ENCODE measurements around the gene ARL8A. TPM values are rescaled to one million over a fixed set of nuclear protein-coding genes. Genes with fewer than 3 reads are reported as not detected.
"Not testable (repeated sequence)": the region's sequence is repeated elsewhere in the genome, so short reads cannot be mapped to it uniquely, and the experiment has no call there.

The ARL8A gene
- total and polyA plus RNA-seq, 8 donors, result 7.8 to 34.5 (median 20.9) TPM

- no peak overlapping the region for H3K27ac ChIP-seq
- no peaks in the 10 kb centered on the region for H3K9me3 ChIP-seq
- TF ChIP-seq, protein P1, sequence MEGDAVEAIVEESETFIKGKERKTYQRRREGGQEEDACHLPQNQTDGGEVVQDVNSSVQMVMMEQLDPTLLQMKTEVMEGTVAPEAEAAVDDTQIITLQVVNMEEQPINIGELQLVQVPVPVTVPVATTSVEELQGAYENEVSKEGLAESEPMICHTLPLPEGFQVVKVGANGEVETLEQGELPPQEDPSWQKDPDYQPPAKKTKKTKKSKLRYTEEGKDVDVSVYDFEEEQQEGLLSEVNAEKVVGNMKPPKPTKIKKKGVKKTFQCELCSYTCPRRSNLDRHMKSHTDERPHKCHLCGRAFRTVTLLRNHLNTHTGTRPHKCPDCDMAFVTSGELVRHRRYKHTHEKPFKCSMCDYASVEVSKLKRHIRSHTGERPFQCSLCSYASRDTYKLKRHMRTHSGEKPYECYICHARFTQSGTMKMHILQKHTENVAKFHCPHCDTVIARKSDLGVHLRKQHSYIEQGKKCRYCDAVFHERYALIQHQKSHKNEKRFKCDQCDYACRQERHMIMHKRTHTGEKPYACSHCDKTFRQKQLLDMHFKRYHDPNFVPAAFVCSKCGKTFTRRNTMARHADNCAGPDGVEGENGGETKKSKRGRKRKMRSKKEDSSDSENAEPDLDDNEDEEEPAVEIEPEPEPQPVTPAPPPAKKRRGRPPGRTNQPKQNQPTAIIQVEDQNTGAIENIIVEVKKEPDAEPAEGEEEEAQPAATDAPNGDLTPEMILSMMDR (IDR thresholded peaks at IDR 0.05), result peak in 5 of 7 experiments; percentile 67 to 90 (median 72)
- TF ChIP-seq EP300 (IDR thresholded peaks at IDR 0.05), result no peak
- peaks cover 13 to 18% (median 15%) of the 10 kb centered on the region in 4 donors for H3K4me1 ChIP-seq
- 23 to 35% (median 27%) methylated on average over 11 to 18 of the region's 18 CpGs for WGBS, 5 donors
- DNase-seq, result peak; percentile 62 to 83
- no peaks in the 10 kb centered on the region for H3K36me3 ChIP-seq
- intact Hi-C loops (cut with DNase I; ENCODE audit: low total_unique reads), result no loop called here
- H3K27me3 ChIP-seq, result peaks cover 16 to 62% (median 25%) of the 10 kb centered on the region in 3 donors
- H3K4me3 ChIP-seq, result peak overlapping the region; percentile 16 to 31 (median 26)
Measured at GRCh38 chr1:202192770-202193613, 48.5 kb upstream of the ARL8A start.

DNA sequence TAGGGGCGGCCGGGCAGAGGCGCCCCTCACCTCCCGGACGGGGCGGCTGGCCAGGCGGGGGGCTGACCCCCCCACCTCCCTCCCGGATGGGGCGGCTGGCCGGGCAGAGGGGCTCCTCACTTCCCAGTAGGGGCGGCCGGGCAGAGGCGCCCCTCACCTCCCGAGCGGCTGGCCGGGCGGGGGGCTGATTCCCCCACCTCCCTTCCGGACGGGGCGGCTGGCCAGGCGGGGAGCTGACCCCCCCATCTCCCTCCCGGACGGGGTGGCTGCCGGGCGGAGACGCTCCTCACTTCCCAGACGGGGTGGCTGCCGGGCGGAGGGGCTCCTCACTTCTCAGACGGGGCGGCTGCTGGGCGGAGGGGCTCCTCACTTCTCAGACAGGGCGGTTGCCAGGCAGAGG lies 46.9 kb upstream of the ARL8A start:
- H3K36me3 ChIP-seq; intact Hi-C loops (cut with DNase I; ENCODE audit: low total_unique reads); DNase-seq; H3K27ac ChIP-seq; H3K9me3 ChIP-seq; H3K4me3 ChIP-seq: not testable (repeated sequence)
- H3K4me1 ChIP-seq, result peaks cover 13 to 18% (median 15%) of the 10 kb centered on the region in 4 donors
- H3K27me3 ChIP-seq, result peaks cover 16 to 72% (median 25%) of the 10 kb centered on the region in 3 donors
- WGBS, 5 donors, result 81 to 100% (median 89%) methylated on average over 2 to 15 of the region's 33 CpGs

DNA sequence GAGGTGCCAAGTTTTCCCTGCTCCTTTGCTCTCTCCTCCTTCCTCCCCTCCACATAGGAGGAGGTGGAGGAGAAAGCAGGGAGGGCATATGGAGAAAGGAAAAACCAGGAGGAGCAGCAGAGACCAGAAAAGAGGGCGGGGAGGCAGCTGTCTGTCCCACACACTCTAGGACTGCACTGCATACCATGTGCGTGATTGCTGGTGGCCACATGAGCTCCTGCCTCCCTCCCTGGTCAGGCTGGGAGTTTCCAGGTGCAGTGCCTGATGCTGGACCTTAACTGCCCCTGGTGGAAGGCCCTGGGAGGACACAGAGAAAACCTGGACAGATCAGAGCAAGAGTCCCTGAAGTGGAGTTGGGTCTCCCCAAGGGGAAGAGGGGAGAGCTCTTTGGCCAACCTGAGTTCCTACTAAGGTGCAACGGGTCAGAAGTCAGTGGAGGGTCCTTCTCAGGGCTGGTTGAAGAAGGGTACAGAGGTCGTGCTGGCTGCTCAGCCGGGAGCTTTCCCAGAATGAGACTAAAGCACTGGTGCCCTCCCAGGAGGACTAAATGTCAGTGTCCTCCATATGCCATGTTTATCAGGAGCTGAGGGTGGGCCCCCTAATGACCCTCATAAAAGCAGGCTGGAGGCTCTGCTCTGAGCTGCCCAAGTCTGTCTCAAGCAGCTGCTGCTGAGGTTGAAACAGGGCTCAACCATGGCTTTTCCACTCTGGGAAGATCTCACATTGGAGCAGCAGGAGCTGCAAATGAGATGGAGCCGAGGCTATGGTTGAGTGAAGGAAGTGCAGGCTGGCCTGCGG lies 45.6 kb upstream of the ARL8A start:
- Histone ChIP-seq H3K4me1 (peaks cover 13 to 18% (median 17%) of the 10 kb centered on the region in 4 donors), H3K27me3 (peaks cover 16 to 72% (median 23%) of the 10 kb centered on the region in 3 donors), H3K4me3 (no peak overlapping the region), H3K36me3 (no peaks in the 10 kb centered on the region), H3K27ac (no peak overlapping the region), H3K9me3 (no peaks in the 10 kb centered on the region)
- DNase-seq, result no peak
- intact Hi-C loops (cut with DNase I; ENCODE audit: low total_unique reads), result loop anchor here (5.0 kb wide), 1 partner anchor 127 kb away; no protein-coding TSS in a partner anchor
- no peak for TF ChIP-seq POLR2AphosphoS5 (IDR thresholded peaks at IDR 0.05)
- TF ChIP-seq EP300 (IDR thresholded peaks at IDR 0.05), result no peak
- TF ChIP-seq, protein P1 (IDR thresholded peaks at IDR 0.05), result no peak
- TF ChIP-seq POLR2A (IDR thresholded peaks at IDR 0.05), result no peak
- WGBS, 5 donors, result 68 to 76% (median 75%) methylated on average over 7 of the region's 7 CpGs

DNA sequence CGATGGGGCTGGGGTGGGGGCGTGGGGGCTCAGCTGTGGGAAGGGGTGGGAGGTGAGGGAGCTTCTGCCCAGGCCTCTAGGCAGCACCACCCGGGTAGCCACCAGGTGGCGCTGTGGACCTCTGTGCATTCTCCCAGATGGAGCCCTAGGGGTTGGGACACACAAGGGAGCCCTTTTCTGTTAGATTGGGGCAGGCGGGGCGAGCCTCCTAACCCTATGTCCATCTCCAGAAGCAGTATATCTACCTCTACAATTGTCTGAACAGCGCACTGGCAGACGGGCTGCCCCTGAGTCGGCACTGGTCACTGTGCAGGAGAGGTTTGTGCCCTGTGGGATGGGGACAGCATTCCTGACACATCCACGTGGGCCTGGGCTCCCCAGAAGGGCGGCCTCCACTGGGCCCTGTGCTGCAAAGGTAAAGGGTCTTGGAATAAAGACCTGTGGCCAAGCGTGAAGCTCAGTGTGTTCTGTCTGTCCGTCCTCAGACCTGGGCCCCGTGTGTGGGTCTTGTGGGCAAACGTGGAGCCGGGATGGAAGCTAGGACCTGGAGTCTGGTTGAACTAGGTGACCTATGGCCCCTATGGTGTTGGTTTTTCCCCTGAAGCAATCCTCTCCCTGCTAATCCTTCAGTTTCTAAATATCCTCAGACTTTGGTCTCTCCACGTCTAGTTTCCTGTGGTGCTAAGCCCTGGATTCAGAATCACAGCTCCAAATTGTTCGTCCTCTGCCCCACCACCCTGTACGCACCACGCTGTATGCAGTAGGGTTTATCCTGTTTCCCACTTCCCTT lies 44.7 kb upstream of the ARL8A start:
- 54 to 88% (median 58%) methylated on average over 9 to 20 of the region's 20 CpGs for WGBS, 5 donors
- H3K36me3 ChIP-seq, result no peaks in the 10 kb centered on the region
- TF ChIP-seq EP300 (IDR thresholded peaks at IDR 0.05), result no peak
- TF ChIP-seq, protein P1 (IDR thresholded peaks at IDR 0.05), result peak in 5 of 7 experiments; percentile 15 to 96 (median 79)
- peaks cover 14 to 72% (median 14%) of the 10 kb centered on the region in 3 donors for H3K27me3 ChIP-seq
- H3K27ac ChIP-seq, result no peak overlapping the region
- peak; percentile 82 to 83 for DNase-seq
- intact Hi-C loops (cut with DNase I; ENCODE audit: low total_unique reads), result loop anchor here (5.0 kb wide), 1 partner anchor 128 kb away; no protein-coding TSS in a partner anchor
- no peaks in the 10 kb centered on the region for H3K9me3 ChIP-seq
- no peak overlapping the region for H3K4me3 ChIP-seq
- peaks cover 13 to 25% (median 22%) of the 10 kb centered on the region in 4 donors for H3K4me1 ChIP-seq
